Gastrocnemius medialis (tissue), 4 donors: ENCODE results near the gene NFATC3. TPM values are rescaled to one million over a fixed set of nuclear protein-coding genes. Genes with fewer than 3 reads are reported as not detected.
A peak's percentile ranks its signal among the peaks of the same experiment; 100 is the strongest.
"Not testable (repeated sequence)": the region's sequence is repeated elsewhere in the genome, so short reads cannot be mapped to it uniquely, and the experiment has no call there.

Experiments
- ATAC-seq, 2 donors: fragments of 150-250 bp; one replicate each; pipeline ENCODE4 v1.9.1; 2016
- DNase-seq, 2 donors: peaks; one replicate each; pipeline ENCODE4 v3.0.0-alpha.2; 2019
- H3K27ac ChIP-seq, 4 donors: fragments of 200-600 bp; sonication (generic); 1 replicate in 1 of 4; 2 replicates in 3 of 4; pipeline ENCODE4 v1.5.1; 2016 to 2018; ENCODE audit warnings: mild to moderate bottlenecking in 2 of 4, moderate library complexity in 1 of 4
- H3K27me3 ChIP-seq, 3 donors: fragments of 200-600 bp; sonication (generic) in 2 of 3; 1 replicate in 1 of 3; 2 replicates in 2 of 3; pipeline versions ENCODE4 v1.5.1 to v1.6.0; 2016 to 2019; ENCODE audit warnings: mild to moderate bottlenecking in 1 of 3, moderate library complexity in 1 of 3
- H3K36me3 ChIP-seq, 2 donors: fragments of 200-600 bp; sonication (generic) in 1 of 2; one replicate each; pipeline ENCODE4 v1.5.1; 2017 to 2018
- H3K4me1 ChIP-seq, 2 donors: fragments of 200-600 bp; sonication (generic) in 1 of 2; one replicate each; pipeline ENCODE4 v1.5.1; 2016 to 2017; ENCODE audit warnings: mild to moderate bottlenecking in 2 of 2
- H3K4me3 ChIP-seq, 4 donors: fragments of 200-600 bp; sonication (generic) in 3 of 4; 1 replicate in 1 of 4; 2 replicates in 3 of 4; pipeline ENCODE4 v1.5.1; 2016 to 2019; ENCODE audit warnings: mild to moderate bottlenecking in 2 of 4
- H3K9me3 ChIP-seq, 3 donors: fragments of 200-600 bp; sonication (generic) in 2 of 3; 1 replicate in 1 of 3; 2 replicates in 2 of 3; pipeline ENCODE4 v1.5.1; 2016 to 2019
- CTCF ChIP-seq, 5 experiments: fragments of 450-650 bp in 3 of 5; fragments of 200-600 bp in 2 of 5; sonication (generic) in 2 of 5; IDR thresholded peaks in 4 of 5; conservative IDR thresholded peaks in 1 of 5; 1 replicate in 4 of 5; 2 replicates in 1 of 5; pipeline ENCODE4 v1.5.1; 2016 to 2019; ENCODE audit warnings: antibody characterized with exemption in 5 of 5, mild to moderate bottlenecking in 3 of 5, moderate library complexity in 3 of 5
- POLR2A ChIP-seq, 2 donors: fragments of 450-650 bp; IDR thresholded peaks; one replicate each; pipeline ENCODE4 v1.6.1; 2017; ENCODE audit warnings: antibody characterized with exemption in 2 of 2, mild to moderate bottlenecking in 2 of 2, moderate library complexity in 2 of 2
- in situ Hi-C, 4 donors: fragments of 200-750 bp; cut with MboI; loops; one replicate each; pipeline versions ENCODE4 v1.15.0 to v1.8.0; 2017; ENCODE audit warnings: low sequenced_read_pairs in 4 of 4
- intact Hi-C: fragments of 100-400 bp; cut with DNase I; formaldehyde crosslinking; loops from one replicate; pipeline ENCODE4 v1.15.1; 2023; ENCODE audit warnings: low total_unique reads
- total RNA-seq, 4 donors: library from RNA; depleted of rRNA; stranded (reverse); fragments of >200 nt; gene quantifications; one replicate each; pipeline versions ENCODE4 v1.1.0 to v1.2.3, GENCODE V29; 2016

Gene NFATC3
- total RNA-seq, 4 donors from 2014 or later: 47.9 to 72.7 (median 70.7) TPM

- no peak for ATAC-seq
- DNase-seq: no peak
- H3K9me3 ChIP-seq: no peaks in the 10 kb centered on the region
- H3K27ac ChIP-seq: no peak overlapping the region
- no peak overlapping the region for H3K4me3 ChIP-seq
- H3K27me3 ChIP-seq: no peaks in the 10 kb centered on the region
- TF ChIP-seq POLR2A (IDR thresholded peaks at IDR 0.05) (no peak), CTCF (IDR thresholded peaks at IDR 0.05 in 4 of 5, conservative IDR thresholded peaks at IDR 0.05 in 1 of 5) (no peak)
- intact Hi-C loops: no loop called here
- in situ Hi-C loops: no loop called here
- peaks cover 0 to 22% of the 10 kb centered on the region in 2 donors for H3K36me3 ChIP-seq
- peaks cover 14% of the 10 kb centered on the region in 2 donors for H3K4me1 ChIP-seq
Observed at GRCh38 chr16:68155425-68155824, 70.3 kb downstream of the NFATC3 start.

- in situ Hi-C loops: no loop called here
Observed at GRCh38 chr16:68162413-68162812, 77.2 kb downstream of the NFATC3 start.

GRCh38 chr16:68163275-68163674 lies 78.1 kb downstream of the NFATC3 start:
- H3K9me3 ChIP-seq, ATAC-seq, H3K27ac ChIP-seq, H3K27me3 ChIP-seq, H3K4me3 ChIP-seq, DNase-seq, in situ Hi-C loops, H3K4me1 ChIP-seq, intact Hi-C loops: not testable (repeated sequence)
- peaks cover 0 to 31% of the 10 kb centered on the region in 2 donors for H3K36me3 ChIP-seq

More at GRCh38 chr16:68162413-68162812, 77.2 kb downstream of the NFATC3 start:
- Histone ChIP-seq H3K27me3 (no peaks in the 10 kb centered on the region), H3K36me3 (peaks cover 0 to 30% of the 10 kb centered on the region in 2 donors), H3K27ac (no peak overlapping the region), H3K4me1 (peaks cover 0 to 4% of the 10 kb centered on the region in 2 donors), H3K9me3 (no peaks in the 10 kb centered on the region), H3K4me3 (no peak overlapping the region)
- intact Hi-C loops: no loop called here
- TF ChIP-seq POLR2A (IDR thresholded peaks at IDR 0.05): no peak
- TF ChIP-seq CTCF (IDR thresholded peaks at IDR 0.05 in 4 of 5, conservative IDR thresholded peaks at IDR 0.05 in 1 of 5): no peak
- DNase-seq: no peak
- ATAC-seq: no peak

GRCh38 chr16:68166264-68166663 lies 81.1 kb downstream of the NFATC3 start:
- H3K9me3 ChIP-seq: no peaks in the 10 kb centered on the region
- intact Hi-C loops: no loop called here
- no peak for TF ChIP-seq POLR2A (IDR thresholded peaks at IDR 0.05)
- no peak for TF ChIP-seq CTCF (IDR thresholded peaks at IDR 0.05 in 4 of 5, conservative IDR thresholded peaks at IDR 0.05 in 1 of 5)
- H3K36me3 ChIP-seq: peaks cover 0 to 24% of the 10 kb centered on the region in 2 donors
- ATAC-seq (no peak), DNase-seq (no peak)
- peak overlapping the region in 1 of 4 donors; percentile 38 for H3K27ac ChIP-seq
- H3K27me3 ChIP-seq: no peaks in the 10 kb centered on the region
- in situ Hi-C loops: no loop called here
- no peak overlapping the region for H3K4me3 ChIP-seq
- H3K4me1 ChIP-seq: peaks cover 0 to 4% of the 10 kb centered on the region in 2 donors

GRCh38 chr16:68179196-68179795 lies 94.1 kb downstream of the NFATC3 start:
- peaks cover 0 to 37% of the 10 kb centered on the region in 2 donors for H3K36me3 ChIP-seq
- TF ChIP-seq POLR2A (IDR thresholded peaks at IDR 0.05): no peak
- intact Hi-C loops: no loop called here

More at GRCh38 chr16:68179196-68179795, 94.1 kb downstream of the NFATC3 start:
- H3K9me3 ChIP-seq: no peaks in the 10 kb centered on the region
- H3K4me1 ChIP-seq: peaks cover 20 to 30% of the 10 kb centered on the region in 2 donors
- ATAC-seq (no peak), DNase-seq (no peak)
- H3K4me3 ChIP-seq: no peak overlapping the region
- peak overlapping the region; percentile 20 to 60 (median 45) for H3K27ac ChIP-seq
- H3K27me3 ChIP-seq: no peaks in the 10 kb centered on the region
- in situ Hi-C loops: no loop called here
